Stomach (tissue), 4 donors: ENCODE data around the gene RNASE11.

Experiments used
- POLR2A ChIP-seq, 4 donors: fragments of 450-650 bp; IDR thresholded peaks; one replicate each; pipeline ENCODE4 v1.6.1; 2016; ENCODE audit warnings: antibody characterized with exemption in 4 of 4, control low read depth in 2 of 4, mild to moderate bottlenecking in 1 of 4, moderate library complexity in 1 of 4
- POLR2AphosphoS5 ChIP-seq, 3 donors: sonication (generic); formaldehyde crosslinking; IDR thresholded peaks; one replicate each; pipeline ENCODE4 v1.6.1; 2016; ENCODE audit warnings: antibody characterized with exemption in 3 of 3
- TF ChIP-seq, protein P1 (sequence below), 7 experiments: fragments of 450-650 bp in 4 of 7; fragments of 200-600 bp in 3 of 7; sonication (generic) in 3 of 7; IDR thresholded peaks; one replicate each; pipeline ENCODE4 v1.5.1; 2016 to 2019; ENCODE audit warnings: antibody characterized with exemption in 7 of 7, control low read depth in 2 of 7, mild to moderate bottlenecking in 1 of 7

DNA sequence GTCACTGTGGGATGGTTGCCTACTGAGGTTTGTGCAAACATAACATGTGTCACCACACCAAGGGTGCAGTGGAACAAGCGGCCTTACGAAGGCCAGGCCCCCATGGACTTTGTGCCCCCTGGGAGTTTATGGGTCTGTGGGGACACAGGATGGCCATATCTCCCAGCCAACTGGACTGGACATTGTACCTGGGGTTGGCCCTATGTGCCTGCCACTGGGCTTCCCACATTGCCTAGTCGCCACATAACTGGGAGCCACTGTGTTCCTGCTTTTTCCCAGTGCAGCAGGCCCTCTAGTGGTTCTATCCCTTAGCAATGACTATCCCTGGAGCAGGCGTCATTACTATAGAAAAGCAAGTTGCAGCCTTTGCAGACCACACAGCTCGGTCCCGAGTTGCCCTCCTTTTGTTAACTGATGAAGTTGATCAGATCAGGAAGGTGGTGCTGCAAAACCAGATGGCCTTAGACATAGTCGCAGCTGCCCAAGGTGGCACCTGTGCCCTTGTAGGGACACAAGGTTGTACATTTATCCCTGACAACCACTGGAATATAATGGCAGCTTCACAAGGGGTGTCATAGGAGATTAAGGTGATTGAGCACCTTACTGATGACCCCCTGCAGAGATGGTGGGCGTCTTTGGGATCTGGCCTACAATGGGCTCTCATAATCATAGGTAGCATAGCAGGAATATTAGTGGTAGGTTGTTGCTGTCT is 18.5 kb upstream of the RNASE11 start:
- TF ChIP-seq, protein P1, sequence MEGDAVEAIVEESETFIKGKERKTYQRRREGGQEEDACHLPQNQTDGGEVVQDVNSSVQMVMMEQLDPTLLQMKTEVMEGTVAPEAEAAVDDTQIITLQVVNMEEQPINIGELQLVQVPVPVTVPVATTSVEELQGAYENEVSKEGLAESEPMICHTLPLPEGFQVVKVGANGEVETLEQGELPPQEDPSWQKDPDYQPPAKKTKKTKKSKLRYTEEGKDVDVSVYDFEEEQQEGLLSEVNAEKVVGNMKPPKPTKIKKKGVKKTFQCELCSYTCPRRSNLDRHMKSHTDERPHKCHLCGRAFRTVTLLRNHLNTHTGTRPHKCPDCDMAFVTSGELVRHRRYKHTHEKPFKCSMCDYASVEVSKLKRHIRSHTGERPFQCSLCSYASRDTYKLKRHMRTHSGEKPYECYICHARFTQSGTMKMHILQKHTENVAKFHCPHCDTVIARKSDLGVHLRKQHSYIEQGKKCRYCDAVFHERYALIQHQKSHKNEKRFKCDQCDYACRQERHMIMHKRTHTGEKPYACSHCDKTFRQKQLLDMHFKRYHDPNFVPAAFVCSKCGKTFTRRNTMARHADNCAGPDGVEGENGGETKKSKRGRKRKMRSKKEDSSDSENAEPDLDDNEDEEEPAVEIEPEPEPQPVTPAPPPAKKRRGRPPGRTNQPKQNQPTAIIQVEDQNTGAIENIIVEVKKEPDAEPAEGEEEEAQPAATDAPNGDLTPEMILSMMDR (IDR thresholded peaks at IDR 0.05): peak in 5 of 7 experiments; percentile 19 to 50 (median 30)
- TF ChIP-seq POLR2AphosphoS5 (IDR thresholded peaks at IDR 0.05): no peak
- TF ChIP-seq POLR2A (IDR thresholded peaks at IDR 0.05): no peak
